GM21390 (cell line): ENCODE data around the gene COL25A1.

Experiments used
- ATAC-seq: cut with Tn5 transposase; IDR thresholded peaks from one replicate; pipeline ENCODE4 v1.9.1; 2021; ENCODE audit not compliant: unreplicated experiment

COL25A1 gene

DNA sequence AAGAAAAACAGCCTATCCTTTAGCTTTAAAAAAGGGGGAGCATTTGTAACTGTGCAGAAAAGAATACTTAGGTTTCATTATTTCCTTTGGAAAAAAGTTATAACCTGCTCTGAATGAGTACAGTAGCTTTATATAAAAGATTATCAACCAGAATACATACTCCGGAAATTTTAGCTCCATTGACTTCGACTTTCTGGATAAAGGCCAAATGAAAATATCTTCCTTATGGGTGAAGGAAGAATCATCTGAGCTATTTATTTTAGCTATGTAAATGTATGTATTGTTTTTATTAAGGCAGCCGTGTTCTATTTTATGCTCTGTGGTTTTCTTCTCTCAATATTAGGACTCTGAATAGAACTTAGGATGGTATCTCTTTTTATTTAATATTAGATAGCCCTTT lies 470.6 kb downstream of the COL25A1 start:
- ATAC-seq: no peak

GRCh38 chr4:108831291-108831690 lies 471.2 kb downstream of the COL25A1 start:
- ATAC-seq: no peak

DNA sequence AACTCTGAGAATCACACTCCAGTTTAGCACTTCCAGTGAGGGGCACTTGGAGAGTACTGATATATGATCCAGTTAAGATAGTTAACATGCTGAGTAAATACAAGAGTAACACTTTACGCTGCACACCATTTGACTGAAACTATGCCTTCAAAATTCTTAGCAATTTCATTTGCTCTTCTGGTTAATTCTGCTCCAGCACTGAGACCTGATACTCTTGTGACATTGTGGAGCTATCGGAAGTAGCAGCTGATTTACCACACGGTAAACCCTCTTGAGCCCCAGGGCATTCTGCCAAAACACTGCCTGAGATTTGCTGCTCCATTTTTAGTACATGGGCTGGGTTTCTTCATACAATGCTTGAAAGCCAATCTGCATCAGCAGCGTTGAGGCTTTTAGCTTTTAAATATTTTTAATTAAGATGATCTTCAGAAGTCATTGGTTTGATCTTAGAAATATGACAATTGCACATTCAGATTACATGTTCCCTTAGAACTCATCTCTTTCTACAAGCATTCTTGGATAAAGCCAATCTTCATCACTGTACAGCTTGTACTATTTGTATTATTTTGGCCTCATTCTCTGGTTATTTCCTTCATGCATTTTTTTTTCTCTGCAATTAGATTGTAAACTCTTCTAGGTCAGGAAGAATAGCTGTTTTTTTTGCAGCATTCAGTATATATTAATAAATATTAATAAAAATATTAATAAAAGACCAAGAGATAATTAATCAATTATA lies 471.8 kb downstream of the COL25A1 start:
- ATAC-seq: peak; percentile 80

- ATAC-seq: no peak
These were observed 472.4 kb downstream of the COL25A1 start for GRCh38 chr4:108829966-108830492.

DNA sequence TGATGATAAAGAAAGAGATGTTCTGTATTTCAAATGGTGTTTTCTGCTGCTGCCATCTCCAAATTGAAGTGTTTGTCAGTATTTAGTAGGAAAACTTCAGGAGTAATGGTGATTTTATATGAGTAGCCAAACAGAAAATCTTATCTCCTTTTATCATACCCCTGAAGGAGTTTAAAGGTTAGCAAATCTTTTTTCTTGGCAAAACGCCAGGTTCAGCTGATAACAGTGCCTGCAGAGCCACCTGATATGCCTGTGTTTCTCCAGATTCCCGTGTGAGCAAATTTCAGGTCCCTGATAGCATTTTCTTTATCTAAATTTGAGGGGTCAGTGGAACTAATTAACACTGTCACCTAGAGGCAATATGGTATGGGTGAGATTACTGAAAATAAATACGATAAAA lies 473.8 kb downstream of the COL25A1 start:
- ATAC-seq: no peak

DNA sequence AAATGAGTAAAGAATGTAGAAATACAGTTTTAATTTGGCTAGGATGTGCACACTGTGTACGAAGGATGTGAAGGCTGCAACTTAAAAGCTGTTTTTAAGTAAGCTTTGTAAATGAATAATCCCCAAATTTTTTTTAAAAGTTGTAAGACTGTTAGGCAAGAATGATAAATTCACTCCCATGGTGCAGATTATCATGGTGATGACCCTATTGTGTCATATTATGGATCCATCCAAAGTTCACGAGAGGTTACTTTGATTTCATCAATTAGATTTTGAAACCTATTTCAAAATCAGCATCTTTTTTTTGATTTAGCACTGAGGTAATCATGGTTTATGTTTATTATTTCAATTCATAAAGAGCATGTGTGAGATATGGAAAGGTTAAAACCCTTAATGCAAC lies 476.7 kb downstream of the COL25A1 start:
- no peak for ATAC-seq

- ATAC-seq: no peak
These were observed 481.0 kb downstream of the COL25A1 start for GRCh38 chr4:108821351-108821930.

GRCh38 chr4:108820492-108821350 lies 481.7 kb downstream of the COL25A1 start:
- ATAC-seq: no peak

GRCh38 chr4:108814326-108814725 lies 488.1 kb downstream of the COL25A1 start:
- no peak for ATAC-seq

DNA sequence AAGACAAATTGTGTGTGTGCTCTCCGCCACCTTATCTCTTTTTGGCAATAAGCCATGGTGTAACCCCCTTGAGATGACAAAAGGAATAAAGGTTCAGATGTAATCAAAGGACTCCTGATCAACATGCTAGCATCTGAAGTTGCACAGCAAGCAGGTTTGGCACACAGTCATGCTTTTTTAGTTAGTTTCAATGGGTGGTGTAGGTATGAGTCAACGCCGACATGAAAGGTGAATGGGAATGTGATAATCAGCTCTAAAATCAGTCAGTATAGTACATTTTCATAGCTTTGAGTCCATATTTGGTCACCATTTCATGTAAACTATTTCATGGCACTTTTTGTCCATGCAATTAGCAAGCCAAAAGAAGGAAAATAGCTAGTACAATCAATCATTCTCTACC lies 489.2 kb downstream of the COL25A1 start:
- ATAC-seq: no peak

- ATAC-seq: no peak
These were observed 491.0 kb downstream of the COL25A1 start for GRCh38 chr4:108811486-108811885.

- ATAC-seq: no peak
These were observed 492.4 kb downstream of the COL25A1 start for GRCh38 chr4:108810087-108810486.

- ATAC-seq: no peak
These were observed 497.7 kb downstream of the COL25A1 start for GRCh38 chr4:108804648-108805273.

- ATAC-seq: no peak
These were observed 503.2 kb downstream of the COL25A1 start for GRCh38 chr4:108799306-108799705.

DNA sequence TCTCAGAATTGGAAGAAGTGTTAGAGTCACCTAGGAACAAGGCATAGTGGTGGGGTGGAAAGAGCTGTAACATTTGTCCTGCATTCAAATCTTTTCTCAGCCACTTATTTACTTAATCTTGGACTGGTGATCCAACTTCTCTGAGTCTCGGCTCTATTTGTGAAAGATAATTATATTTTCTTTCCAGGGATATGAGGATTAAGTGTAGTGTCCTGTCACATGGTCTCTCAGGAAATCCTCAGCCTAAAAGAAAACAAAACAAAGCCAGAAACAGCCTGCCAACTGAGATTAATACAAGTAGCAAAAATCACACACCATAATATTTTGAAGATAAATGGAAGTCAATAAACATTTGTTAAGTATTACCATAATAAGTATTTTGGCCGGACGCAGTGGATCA lies 506.3 kb downstream of the COL25A1 start:
- no peak for ATAC-seq

DNA sequence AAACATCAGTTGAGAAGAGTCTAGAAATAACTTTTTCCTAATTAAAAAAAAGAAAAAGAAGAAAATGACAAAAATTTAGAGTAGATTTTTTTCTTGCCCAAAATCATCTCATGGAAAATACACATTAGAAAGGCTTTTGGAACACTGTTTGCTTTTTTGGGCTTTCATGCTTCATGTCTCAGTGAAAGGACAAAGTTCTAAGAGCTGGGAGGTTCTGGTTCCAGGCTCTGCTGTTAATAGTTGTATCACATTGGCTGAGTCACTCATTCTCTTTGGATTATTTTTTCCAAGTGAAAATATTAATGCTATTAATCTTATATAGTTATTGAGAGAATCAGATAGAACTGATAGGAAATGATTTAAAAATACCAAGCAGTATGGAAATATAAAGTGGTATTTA lies 506.7 kb downstream of the COL25A1 start:
- no peak for ATAC-seq

GRCh38 chr4:108794136-108794535 lies 508.3 kb downstream of the COL25A1 start:
- no peak for ATAC-seq

GRCh38 chr4:108793415-108793814 lies 509.0 kb downstream of the COL25A1 start:
- ATAC-seq: no peak

GRCh38 chr4:108788731-108789130 lies 513.7 kb downstream of the COL25A1 start:
- ATAC-seq: no peak

DNA sequence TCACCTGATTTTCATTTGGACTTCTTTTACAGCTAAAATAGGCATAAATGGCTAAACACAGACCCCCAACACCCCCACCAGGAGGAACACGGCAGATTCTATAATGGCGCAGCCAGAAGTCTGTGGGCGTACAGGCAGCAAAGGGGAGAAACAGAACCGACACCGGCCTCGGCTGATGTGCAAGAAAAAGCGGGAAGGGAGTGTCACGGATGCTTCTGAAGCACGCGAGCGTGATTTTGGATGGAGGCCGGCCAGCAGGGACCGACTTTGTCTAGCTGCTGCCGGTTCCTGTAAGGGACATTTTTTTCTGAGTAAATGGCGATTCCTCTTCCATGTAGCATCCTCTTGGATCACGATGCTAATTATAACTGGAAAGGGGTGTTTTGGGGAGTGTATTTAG lies 514.7 kb downstream of the COL25A1 start:
- ATAC-seq: no peak

- no peak for ATAC-seq
These were observed 515.4 kb downstream of the COL25A1 start for GRCh38 chr4:108787106-108787505.
